Cardiac fibroblast (primary cell): ENCODE results near the gene RMND1.

Experiments used
- DNase-seq, 2 donors: peaks; one replicate each; pipeline versions ENCODE4 v3.0.0 to v3.0.0-alpha.2; 2010; ENCODE audit warnings: low read depth in 2 of 2
- H3K4me3 ChIP-seq, 2 donors: replicated peaks in 1 of 2; 1 replicate in 1 of 2; 2 replicates in 1 of 2; pipeline ENCODE4 v1.5.1; 2011; ENCODE audit warnings: low read depth in 2 of 2, low read length in 2 of 2, mild to moderate bottlenecking in 2 of 2, moderate library complexity in 1 of 2
- CTCF ChIP-seq: IDR thresholded peaks from one replicate; pipeline ENCODE4 v1.5.1; 2011; ENCODE audit warnings: low read depth, mild to moderate bottlenecking, low read length, inconsistent platforms

RMND1 gene

GRCh38 chr6:151390276-151390850 lies 61.6 kb downstream of the RMND1 start:
- DNase-seq: peak; percentile 99 to 100
- peak overlapping the region; percentile 79 to 80 for H3K4me3 ChIP-seq
- no peak for TF ChIP-seq CTCF

GRCh38 chr6:151389618-151390275 lies 62.2 kb downstream of the RMND1 start:
- H3K4me3 ChIP-seq: peak overlapping the region; percentile 67 to 75
- peak; percentile 79 to 87 for DNase-seq
- no peak for TF ChIP-seq CTCF

- H3K4me3 ChIP-seq: peak overlapping the region; percentile 67 to 75
- no peak for TF ChIP-seq CTCF
- no peak for DNase-seq
Observed at GRCh38 chr6:151388997-151389617, 62.8 kb downstream of the RMND1 start.

GRCh38 chr6:151388236-151388635 lies 63.7 kb downstream of the RMND1 start:
- no peak for DNase-seq
- TF ChIP-seq CTCF: no peak
- H3K4me3 ChIP-seq: no peak overlapping the region

- no peak for TF ChIP-seq CTCF
- DNase-seq: peak; percentile 45 to 67
- no peak overlapping the region for H3K4me3 ChIP-seq
Observed at GRCh38 chr6:151387175-151387970, 64.6 kb downstream of the RMND1 start.

- no peak for DNase-seq
- no peak for TF ChIP-seq CTCF
- H3K4me3 ChIP-seq: no peak overlapping the region
Observed at GRCh38 chr6:151385177-151385576, 66.7 kb downstream of the RMND1 start.
